Adrenal gland (tissue), 12 donors: ENCODE data around the gene CALHM1. TPM values are rescaled to one million over a fixed set of nuclear protein-coding genes. Genes with fewer than 3 reads are reported as not detected.
A peak's percentile ranks its signal among the peaks of the same experiment; 100 is the strongest.

Experiments
- DNase-seq, 7 donors: peaks; one replicate each; pipeline ENCODE4 v3.0.0-alpha.2; 2019 to 2020
- H3K27ac ChIP-seq, 5 donors: fragments of 200-600 bp; sonication (generic) in 4 of 5; 1 replicate in 3 of 5; 2 replicates in 2 of 5; pipeline versions ENCODE4 v1.5.1 to v1.8.0; 2016 to 2020; ENCODE audit warnings: mild to moderate bottlenecking in 1 of 5
- H3K27me3 ChIP-seq: fragments of 200-600 bp; 2 replicates; pipeline ENCODE4 v1.8.0; 2021
- H3K36me3 ChIP-seq, 2 donors: fragments of 200-600 bp; replicated peaks in 1 of 2; 1 replicate in 1 of 2; 2 replicates in 1 of 2; pipeline versions ENCODE4 v1.5.1 to v1.8.0; 2018 to 2022
- H3K4me1 ChIP-seq, 2 donors: fragments of 200-600 bp; replicated peaks in 1 of 2; 1 replicate in 1 of 2; 2 replicates in 1 of 2; pipeline versions ENCODE4 v1.5.1 to v1.8.0; 2018 to 2021
- H3K4me3 ChIP-seq, 4 donors: fragments of 200-600 bp; sonication (generic) in 3 of 4; one replicate each; pipeline ENCODE4 v1.5.1; 2016 to 2018
- H3K9me3 ChIP-seq, 3 donors: fragments of 200-600 bp; sonication (generic) in 1 of 3; replicated peaks in 1 of 3; 1 replicate in 2 of 3; 2 replicates in 1 of 3; pipeline versions ENCODE4 v1.5.1 to v1.8.0; 2016 to 2021
- CTCF ChIP-seq, 6 experiments: fragments of 450-650 bp in 4 of 6; fragments of 200-600 bp in 2 of 6; sonication (generic) in 1 of 6; IDR thresholded peaks; 1 replicate in 5 of 6; 2 replicates in 1 of 6; pipeline versions ENCODE4 v1.5.1 to v1.8.0; 2016 to 2021; ENCODE audit warnings: antibody characterized with exemption in 6 of 6, mild to moderate bottlenecking in 2 of 6, moderate library complexity in 1 of 6
- POLR2A ChIP-seq, 2 donors: fragments of 450-650 bp; IDR thresholded peaks; one replicate each; pipeline ENCODE4 v1.6.1; 2017; ENCODE audit warnings: antibody characterized with exemption in 2 of 2, mild to moderate bottlenecking in 2 of 2, moderate library complexity in 1 of 2
- WGBS, 4 donors: extraction: QIAGEN DNeasy Blood & Tissue Kit in 2 of 4; methylation state at CpG; one replicate each; pipeline versions ENCODE4 v1.1.5 to v1.1.7; 2013 to 2017; 5-methylcytosine and 5-hydroxymethylcytosine counted together
- intact Hi-C, 2 donors: fragments of 100-400 bp; cut with DNase I; formaldehyde crosslinking; loops; one replicate each; pipeline versions ENCODE4 v1.14.1 to v1.15.0; 2022 to 2023
- polyA plus RNA-seq, 3 donors: library from polyadenylated mRNA; stranded (reverse); fragments of 200-250 nt in 2 of 3; fragments of 350-450 nt in 1 of 3; fragmentation: Illumina TruSeq in 1 of 3; extraction: RNeasy Lipid Tissue Mini Kit (QIAGEN cat#74804) in 1 of 3; gene quantifications; one replicate each; pipeline ENCODE4 v1.2.3, GENCODE V29; 2013 to 2014
- total RNA-seq, 9 donors: library from RNA; depleted of rRNA in 4 of 9; stranded (reverse); fragments of >200 nt in 4 of 9; fragments of 120-200 nt in 1 of 9; fragmentation: NEBNext Ultra II Directional in 1 of 9; extraction: Animal tissue kit (Norgen Biotek cat#: 25700) in 1 of 9; gene quantifications; one replicate each; pipeline versions ENCODE4 v1.1.0 to v1.2.4, GENCODE V29; 2013 to 2023
- donor health status: healthy with polysubstance abuse.
- donor health status: Bipolar disorder and iron deficiency.
- donor health status: DM: yes; HTN: yes; CAD: no.
- donor health status: DM: no; HTN: no; CAD: no.
- donor health status: DM: no; HTN: no; CAD: no.
- donor health status: DM: yes; HTN: yes; CAD: no.

Gene CALHM1
- total and polyA plus RNA-seq, 12 donors, result not detected

GRCh38 chr10:103416436-103417147, 42.1 kb downstream of the CALHM1 start:
- TF ChIP-seq CTCF (IDR thresholded peaks at IDR 0.05), result peak; percentile 60 to 90 (median 82)
- no peak for TF ChIP-seq POLR2A (IDR thresholded peaks at IDR 0.05)
- DNase-seq, result peak; percentile 73 to 93 (median 78)
- intact Hi-C loops, result loop anchor here (2.0 kb wide), 2 partner anchors 68 to 70 kb away; no protein-coding TSS in a partner anchor

GRCh38 chr10:103415581-103415980, 43.1 kb downstream of the CALHM1 start:
- peaks cover 0 to 98% of the 10 kb centered on the region in 2 donors for H3K36me3 ChIP-seq
- H3K4me3 ChIP-seq, result no peak overlapping the region
- no peak for DNase-seq
- H3K27ac ChIP-seq, result no peak overlapping the region
- H3K27me3 ChIP-seq, result no peaks in the 10 kb centered on the region
- 75 to 81% (median 77%) methylated on average over 8 of the region's 8 CpGs for WGBS, 4 donors
- H3K9me3 ChIP-seq, result no peaks in the 10 kb centered on the region
- intact Hi-C loops, result no loop called here
- no peak for TF ChIP-seq POLR2A (IDR thresholded peaks at IDR 0.05)
- TF ChIP-seq CTCF (IDR thresholded peaks at IDR 0.05), result no peak
- peaks cover 4 to 8% of the 10 kb centered on the region in 2 donors for H3K4me1 ChIP-seq

More at GRCh38 chr10:103416436-103417147, 42.1 kb downstream of the CALHM1 start:
- Histone ChIP-seq H3K27ac (peak overlapping the region in 2 of 5 donors; percentile 55 to 72), H3K9me3 (no peaks in the 10 kb centered on the region), H3K36me3 (peaks cover 0 to 97% of the 10 kb centered on the region in 2 donors), H3K27me3 (no peaks in the 10 kb centered on the region), H3K4me1 (peaks cover 4 to 8% of the 10 kb centered on the region in 2 donors), H3K4me3 (no peak overlapping the region)
- 24 to 39% (median 32%) methylated on average over 7 to 8 of the region's 8 CpGs for WGBS, 4 donors

- Histone ChIP-seq H3K4me1 (peaks cover 4 to 8% of the 10 kb centered on the region in 2 donors), H3K27ac (no peak overlapping the region), H3K9me3 (no peaks in the 10 kb centered on the region), H3K27me3 (no peaks in the 10 kb centered on the region), H3K4me3 (no peak overlapping the region), H3K36me3 (peaks cover 0 to 97% of the 10 kb centered on the region in 2 donors)
- DNase-seq, result peak in 1 of 7 donors; percentile 9
- 77 to 80% (median 77%) methylated on average over 2 of the region's 2 CpGs for WGBS, 4 donors
- no peak for TF ChIP-seq POLR2A (IDR thresholded peaks at IDR 0.05)
- TF ChIP-seq CTCF (IDR thresholded peaks at IDR 0.05), result no peak
- intact Hi-C loops, result no loop called here
Observed at GRCh38 chr10:103413564-103413963, 45.1 kb downstream of the CALHM1 start.

Other genes starting within 250 kb of the CALHM1 start
- under 1 TPM in 1 of 9 donors, not detected in 8; 0.11 TPM for gene RPEL1, start 213.0 kb downstream of the CALHM1 start, total RNA-seq
- under 1 TPM in 1 of 3 donors, not detected in 2; 0.09 TPM for gene RPEL1, start 213.0 kb downstream of the CALHM1 start, polyA plus RNA-seq
- 10 to 100 TPM in 2 of 9 donors, 1 to 10 TPM in 2, under 1 TPM in 4, not detected in 1; 0.18 to 11.1 (median 3.9) TPM for gene INA, start 181.8 kb downstream of the CALHM1 start, total RNA-seq
- gene INA, start 181.8 kb downstream of the CALHM1 start, polyA plus RNA-seq, result 10 to 100 TPM in 2 of 3 donors, 1 to 10 TPM in 1; 4.7 to 18.3 (median 14.8) TPM
- gene PCGF6, start 107.8 kb downstream of the CALHM1 start, total RNA-seq, result 10 to 100 TPM in 2 of 9 donors, 1 to 10 TPM in 7; 3.1 to 12.3 (median 7.4) TPM
- 1 to 10 TPM; 6.4 to 7.8 (median 7.1) TPM for gene PCGF6, start 107.8 kb downstream of the CALHM1 start, polyA plus RNA-seq
- 1 to 10 TPM; 1.6 to 6.4 (median 4.0) TPM for gene TAF5, start 90.9 kb downstream of the CALHM1 start, total RNA-seq
- 1 to 10 TPM; 1.5 to 3.7 (median 2.5) TPM for gene TAF5, start 90.9 kb downstream of the CALHM1 start, polyA plus RNA-seq
- gene ATP5MK, start 62.4 kb downstream of the CALHM1 start, total RNA-seq, result 100 to 1,000 TPM; 173 to 917 (median 329) TPM
- gene ATP5MK, start 62.4 kb downstream of the CALHM1 start, polyA plus RNA-seq, result 1,000 to 10,000 TPM in 1 of 3 donors, 100 to 1,000 TPM in 2; 754 to 1,315 (median 756) TPM
- 10 to 100 TPM; 13.6 to 30.9 (median 21.1) TPM for gene PDCD11, start 62.3 kb downstream of the CALHM1 start, total RNA-seq
- gene PDCD11, start 62.3 kb downstream of the CALHM1 start, polyA plus RNA-seq, result 10 to 100 TPM; 20.4 to 39.7 (median 21.4) TPM
- gene CALHM2, start 6.5 kb downstream of the CALHM1 start, total RNA-seq, result 10 to 100 TPM in 8 of 9 donors, 1 to 10 TPM in 1; 3.8 to 56.8 (median 39.8) TPM
- gene CALHM2, start 6.5 kb downstream of the CALHM1 start, polyA plus RNA-seq, result 10 to 100 TPM in 2 of 3 donors, 1 to 10 TPM in 1; 9.6 to 33.1 (median 25.3) TPM
- not detected for gene CALHM3, start 20.3 kb upstream of the CALHM1 start, total RNA-seq
- under 1 TPM in 1 of 3 donors, not detected in 2; 0.03 TPM for gene CALHM3, start 20.3 kb upstream of the CALHM1 start, polyA plus RNA-seq
- 1 to 10 TPM in 4 of 9 donors, under 1 TPM in 2, not detected in 3; 0.18 to 7.7 (median 2.3) TPM for gene NEURL1, start 34.8 kb upstream of the CALHM1 start, total RNA-seq
- gene NEURL1, start 34.8 kb upstream of the CALHM1 start, polyA plus RNA-seq, result 10 to 100 TPM in 1 of 3 donors, 1 to 10 TPM in 2; 1.0 to 12.5 (median 2.3) TPM